Parathyroid adenoma (tissue), 2 donors: ENCODE results near the gene ABCD3.
A peak's percentile ranks its signal among the peaks of the same experiment; 100 is the strongest.

ENCODE experiments used
- H2AFZ ChIP-seq: fragments of 300-600 bp; sonication (generic); one replicate; pipeline ENCODE4 v1.7.0; 2017; ENCODE audit warnings: antibody characterized with exemption, mild to moderate bottlenecking
- H3K27ac ChIP-seq: fragments of 300-600 bp; sonication (generic); one replicate; pipeline ENCODE4 v1.7.0; 2017
- H3K27me3 ChIP-seq: fragments of 300-600 bp; sonication (generic); one replicate; pipeline ENCODE4 v1.7.0; 2017; ENCODE audit warnings: low read length; ENCODE audit not compliant: control insufficient read depth, insufficient read depth
- H3K36me3 ChIP-seq: fragments of 300-600 bp; sonication (generic); one replicate; pipeline ENCODE4 v1.7.0; 2017; ENCODE audit warnings: low read length; ENCODE audit not compliant: control insufficient read depth, insufficient read depth
- H3K4me1 ChIP-seq: fragments of 300-600 bp; sonication (generic); one replicate; pipeline ENCODE4 v1.7.0; 2017; ENCODE audit warnings: control low read depth
- H3K4me2 ChIP-seq: fragments of 300-600 bp; sonication (generic); one replicate; pipeline ENCODE4 v1.7.0; 2017; ENCODE audit warnings: low read length
- H3K4me3 ChIP-seq: fragments of 300-600 bp; sonication (generic); one replicate; pipeline ENCODE4 v1.7.0; 2017; ENCODE audit warnings: low read depth, low read length
- H3K79me2 ChIP-seq: fragments of 300-600 bp; sonication (generic); one replicate; pipeline ENCODE4 v1.7.0; 2017; ENCODE audit warnings: control low read depth
- H3K9ac ChIP-seq: fragments of 300-600 bp; sonication (generic); one replicate; pipeline ENCODE4 v1.7.0; 2017; ENCODE audit warnings: mild to moderate bottlenecking
- H3K9me3 ChIP-seq: fragments of 300-600 bp; sonication (generic); one replicate; pipeline ENCODE4 v1.7.0; 2017; ENCODE audit warnings: low read length; ENCODE audit not compliant: control insufficient read depth
- TF ChIP-seq, protein P1 (sequence below): fragments of 300-600 bp; sonication (generic); IDR thresholded peaks from one replicate; pipeline ENCODE4 v1.7.0; 2017; ENCODE audit warnings: antibody characterized with exemption, mild to moderate bottlenecking
- donor health status: primary hyperparathyroidism.

ABCD3 gene

DNA sequence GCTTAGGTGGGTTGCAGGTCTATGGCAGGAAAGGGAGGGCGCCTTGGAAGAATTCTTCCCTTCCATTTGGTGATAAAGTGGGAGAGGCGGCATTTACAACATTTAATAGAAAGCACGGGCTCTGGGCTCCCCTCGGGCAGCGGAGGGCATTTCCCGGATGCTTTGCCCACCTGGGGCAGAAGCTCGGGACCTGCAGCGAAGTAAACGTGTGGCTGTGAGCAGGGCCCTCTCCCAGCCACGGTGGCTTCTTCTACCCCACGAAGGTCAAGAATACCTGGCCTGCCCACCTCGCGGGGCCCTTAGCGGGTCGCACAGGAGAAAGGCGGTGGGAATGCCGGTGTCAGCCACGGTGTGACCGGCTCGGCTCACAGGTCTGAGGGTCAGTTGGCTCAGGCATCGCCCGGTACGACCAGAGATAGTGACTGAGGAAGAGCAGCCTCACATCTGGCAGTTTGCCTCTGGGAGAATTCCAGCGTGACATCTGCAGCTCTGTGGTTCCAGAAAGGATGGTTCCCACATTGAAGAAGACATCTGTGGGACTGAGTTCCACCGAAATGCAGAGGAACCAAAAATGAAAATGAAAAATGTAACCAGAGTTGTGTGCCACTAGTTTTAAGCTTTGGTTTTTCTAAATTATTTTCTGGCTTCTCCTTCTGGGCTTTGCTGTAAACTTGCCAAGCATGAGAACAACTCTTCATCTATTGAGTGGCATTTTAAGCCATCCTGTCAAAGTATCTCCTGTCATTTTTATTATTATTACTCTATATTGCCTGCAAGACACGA, 124.1 kb downstream of the ABCD3 start:
- Histone ChIP-seq H3K27ac (peak overlapping the region; percentile 98), H3K79me2 (no peaks in the 10 kb centered on the region), H3K27me3 (no peaks in the 10 kb centered on the region), H3K36me3 (no peaks in the 10 kb centered on the region), H2AFZ (peak overlapping the region; percentile 63), H3K4me2 (peak overlapping the region; percentile 85), H3K9me3 (no peaks in the 10 kb centered on the region), H3K4me1 (peaks cover 12% of the 10 kb centered on the region), H3K4me3 (peak overlapping the region; percentile 68), H3K9ac (peak overlapping the region; percentile 84)
- TF ChIP-seq, protein P1, sequence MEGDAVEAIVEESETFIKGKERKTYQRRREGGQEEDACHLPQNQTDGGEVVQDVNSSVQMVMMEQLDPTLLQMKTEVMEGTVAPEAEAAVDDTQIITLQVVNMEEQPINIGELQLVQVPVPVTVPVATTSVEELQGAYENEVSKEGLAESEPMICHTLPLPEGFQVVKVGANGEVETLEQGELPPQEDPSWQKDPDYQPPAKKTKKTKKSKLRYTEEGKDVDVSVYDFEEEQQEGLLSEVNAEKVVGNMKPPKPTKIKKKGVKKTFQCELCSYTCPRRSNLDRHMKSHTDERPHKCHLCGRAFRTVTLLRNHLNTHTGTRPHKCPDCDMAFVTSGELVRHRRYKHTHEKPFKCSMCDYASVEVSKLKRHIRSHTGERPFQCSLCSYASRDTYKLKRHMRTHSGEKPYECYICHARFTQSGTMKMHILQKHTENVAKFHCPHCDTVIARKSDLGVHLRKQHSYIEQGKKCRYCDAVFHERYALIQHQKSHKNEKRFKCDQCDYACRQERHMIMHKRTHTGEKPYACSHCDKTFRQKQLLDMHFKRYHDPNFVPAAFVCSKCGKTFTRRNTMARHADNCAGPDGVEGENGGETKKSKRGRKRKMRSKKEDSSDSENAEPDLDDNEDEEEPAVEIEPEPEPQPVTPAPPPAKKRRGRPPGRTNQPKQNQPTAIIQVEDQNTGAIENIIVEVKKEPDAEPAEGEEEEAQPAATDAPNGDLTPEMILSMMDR: no peak

DNA sequence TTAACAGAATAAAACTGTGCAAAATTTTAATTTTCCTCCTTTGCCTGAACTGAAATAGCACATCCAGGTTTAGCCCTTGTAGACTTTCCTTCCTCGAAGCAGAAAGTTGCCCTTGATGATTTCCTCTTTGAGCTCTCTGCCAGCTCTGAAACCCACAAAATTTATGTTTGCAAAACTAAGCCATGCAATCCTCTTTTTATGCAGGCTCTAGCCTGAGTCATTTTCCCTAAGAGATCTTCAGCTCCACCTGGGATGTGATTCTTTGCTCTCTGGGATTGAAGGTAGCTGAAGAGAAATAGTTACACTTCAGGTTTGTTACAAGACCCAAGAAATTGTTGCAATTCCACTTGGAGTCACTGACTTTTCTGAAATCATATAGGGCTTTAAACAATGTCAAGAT, 124.8 kb downstream of the ABCD3 start:
- H3K27ac ChIP-seq: peak overlapping the region; percentile 98
- H3K4me3 ChIP-seq: peak overlapping the region; percentile 68
- no peak overlapping the region for H2AFZ ChIP-seq
- H3K79me2 ChIP-seq: no peaks in the 10 kb centered on the region
- H3K27me3 ChIP-seq: no peaks in the 10 kb centered on the region
- no peak overlapping the region for H3K9ac ChIP-seq
- no peaks in the 10 kb centered on the region for H3K36me3 ChIP-seq
- H3K4me1 ChIP-seq: peaks cover 17% of the 10 kb centered on the region
- no peak overlapping the region for H3K4me2 ChIP-seq
- TF ChIP-seq, protein P1: no peak
- no peaks in the 10 kb centered on the region for H3K9me3 ChIP-seq

DNA sequence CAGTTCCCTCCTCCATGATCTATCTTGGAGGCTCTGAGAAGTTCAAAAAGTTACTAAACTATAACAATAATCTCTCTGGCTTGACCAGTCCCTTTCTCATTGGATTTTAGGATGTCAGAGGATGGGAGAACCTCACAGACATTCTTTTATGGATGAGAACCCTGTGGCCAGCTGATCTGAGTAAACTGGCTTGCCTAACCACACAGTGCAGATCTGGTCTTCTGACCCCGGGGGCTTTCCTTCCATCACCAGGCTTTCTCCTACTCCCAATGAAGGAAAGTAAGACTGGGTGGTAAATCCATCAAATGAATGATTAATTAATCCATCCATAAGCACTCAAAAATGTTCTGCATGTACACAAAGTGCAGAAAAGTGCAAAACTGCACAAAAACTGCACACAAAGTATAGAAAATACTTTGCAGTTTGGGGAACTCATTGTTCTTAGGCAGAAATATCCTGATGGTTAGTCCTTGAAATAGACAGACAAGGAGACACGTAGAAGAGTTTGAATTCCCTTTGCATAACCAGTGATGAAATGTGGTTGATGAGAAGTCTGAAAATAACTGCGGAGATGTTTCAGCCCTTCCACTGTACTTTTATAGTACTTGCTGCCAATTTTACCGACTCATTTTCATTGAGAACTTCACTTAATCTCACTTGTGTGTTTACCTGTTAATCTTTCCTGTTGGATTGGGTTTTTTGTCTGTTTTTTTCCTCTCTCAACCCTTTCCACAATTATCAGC, 125.9 kb downstream of the ABCD3 start:
- Histone ChIP-seq H3K9ac (no peak overlapping the region), H3K4me2 (peak overlapping the region; percentile 1), H3K4me3 (no peak overlapping the region), H3K9me3 (no peaks in the 10 kb centered on the region), H3K79me2 (no peaks in the 10 kb centered on the region), H3K27me3 (no peaks in the 10 kb centered on the region), H3K36me3 (no peaks in the 10 kb centered on the region), H3K4me1 (peaks cover 21% of the 10 kb centered on the region), H3K27ac (peak overlapping the region; percentile 98), H2AFZ (no peak overlapping the region)
- TF ChIP-seq, protein P1: no peak

DNA sequence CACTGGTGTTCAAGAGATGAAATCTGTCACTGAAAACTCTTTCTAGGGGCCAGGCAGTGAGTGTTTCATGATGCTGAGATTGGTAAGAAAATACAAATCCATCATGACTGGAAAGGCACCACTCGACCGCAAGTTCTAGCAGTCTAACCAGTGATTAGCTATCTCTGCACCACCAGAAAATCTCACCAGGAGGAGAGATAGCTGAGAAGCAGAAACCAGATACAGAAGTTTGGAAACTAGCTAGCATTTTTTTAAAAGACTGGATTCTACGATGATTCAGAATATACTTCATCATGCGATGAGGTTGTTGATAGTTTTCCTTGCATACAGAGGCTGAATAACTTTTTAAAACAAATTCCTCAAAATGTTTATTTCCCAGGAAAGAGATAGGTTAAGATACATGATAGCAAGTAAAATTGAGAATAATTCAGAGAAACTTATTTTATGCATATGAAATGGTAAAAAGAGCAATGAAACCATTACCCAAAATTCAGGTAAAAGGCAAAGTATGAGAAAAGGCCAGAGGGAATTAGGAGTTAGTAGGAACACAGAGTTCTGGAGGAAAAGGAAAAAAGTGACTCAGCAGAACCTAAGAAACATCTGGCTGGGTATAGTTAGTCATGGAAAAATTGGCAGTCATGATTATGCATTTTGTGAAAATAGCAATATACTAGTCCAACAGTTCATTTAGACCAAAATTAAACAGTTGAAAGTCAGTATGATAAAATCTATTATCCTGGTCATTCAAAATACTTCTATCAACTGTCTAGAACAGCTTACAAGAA, 126.7 kb downstream of the ABCD3 start:
- Histone ChIP-seq H3K27me3 (no peaks in the 10 kb centered on the region), H3K9ac (no peak overlapping the region), H3K4me2 (peak overlapping the region; percentile 1), H3K27ac (peak overlapping the region; percentile 98), H3K79me2 (no peaks in the 10 kb centered on the region), H3K36me3 (no peaks in the 10 kb centered on the region), H3K9me3 (no peaks in the 10 kb centered on the region), H2AFZ (no peak overlapping the region), H3K4me1 (peaks cover 29% of the 10 kb centered on the region), H3K4me3 (no peak overlapping the region)
- TF ChIP-seq, protein P1: no peak
